ENCODE measurements around the gene SRC.

The SRC gene

DNA sequence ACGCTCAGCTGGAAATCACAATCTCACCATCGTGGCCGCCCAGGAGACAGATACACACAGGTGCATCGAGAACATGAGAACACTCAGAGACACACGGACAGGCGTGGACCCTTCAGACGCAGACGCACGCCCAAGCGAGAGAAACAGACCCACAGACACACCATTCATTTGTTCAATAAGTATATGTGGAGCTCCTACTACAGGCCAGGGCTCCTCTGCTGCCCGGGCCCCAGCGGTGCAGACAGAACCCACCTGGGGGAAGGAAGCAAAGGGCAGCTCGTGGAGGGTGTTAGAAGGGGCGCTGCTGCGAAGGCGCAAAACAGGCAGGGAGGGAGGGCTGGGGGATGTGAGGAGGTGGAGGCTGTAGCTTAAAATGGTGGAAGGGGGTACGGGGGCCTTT, 39.2 kb downstream of the SRC start:
- DNase-seq, result no peak

DNA sequence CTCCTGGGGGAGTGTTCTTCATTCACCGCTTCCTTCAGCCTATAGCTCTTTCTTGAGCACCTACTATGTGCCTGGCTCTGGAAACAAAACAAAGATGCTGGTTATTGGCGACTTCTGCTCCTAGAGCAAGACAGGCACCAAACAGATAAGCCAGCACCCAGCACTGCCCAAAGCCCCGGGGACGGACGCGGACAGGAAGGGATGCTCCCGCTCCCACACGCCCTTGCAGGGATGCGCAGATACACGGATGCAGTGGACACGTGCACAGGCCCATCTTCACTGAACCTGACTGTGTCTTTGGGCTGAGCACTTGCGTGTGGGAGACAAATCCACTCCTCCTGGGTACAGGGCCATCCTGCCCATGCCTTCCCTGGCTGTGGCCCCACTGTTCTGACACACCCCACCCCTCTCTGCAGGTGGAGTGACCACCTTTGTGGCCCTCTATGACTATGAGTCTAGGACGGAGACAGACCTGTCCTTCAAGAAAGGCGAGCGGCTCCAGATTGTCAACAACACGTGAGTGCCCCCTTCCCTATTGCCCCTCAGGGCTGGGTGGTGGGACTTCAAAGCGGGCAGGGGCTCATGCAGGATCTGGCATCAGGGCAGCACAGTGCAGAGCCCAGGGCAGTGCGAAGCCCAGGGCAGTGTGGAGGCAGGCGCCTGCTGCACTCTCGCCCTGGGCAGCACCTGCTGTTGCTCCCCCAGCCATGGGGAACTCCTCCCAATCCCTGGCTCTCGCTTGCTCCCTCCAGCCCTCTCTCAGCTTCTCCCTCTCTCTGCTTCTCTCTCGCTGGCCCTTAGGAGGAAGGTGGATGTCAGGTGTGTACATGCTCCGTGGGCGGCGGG, 39.9 kb downstream of the SRC start:
- no peak for DNase-seq

DNA sequence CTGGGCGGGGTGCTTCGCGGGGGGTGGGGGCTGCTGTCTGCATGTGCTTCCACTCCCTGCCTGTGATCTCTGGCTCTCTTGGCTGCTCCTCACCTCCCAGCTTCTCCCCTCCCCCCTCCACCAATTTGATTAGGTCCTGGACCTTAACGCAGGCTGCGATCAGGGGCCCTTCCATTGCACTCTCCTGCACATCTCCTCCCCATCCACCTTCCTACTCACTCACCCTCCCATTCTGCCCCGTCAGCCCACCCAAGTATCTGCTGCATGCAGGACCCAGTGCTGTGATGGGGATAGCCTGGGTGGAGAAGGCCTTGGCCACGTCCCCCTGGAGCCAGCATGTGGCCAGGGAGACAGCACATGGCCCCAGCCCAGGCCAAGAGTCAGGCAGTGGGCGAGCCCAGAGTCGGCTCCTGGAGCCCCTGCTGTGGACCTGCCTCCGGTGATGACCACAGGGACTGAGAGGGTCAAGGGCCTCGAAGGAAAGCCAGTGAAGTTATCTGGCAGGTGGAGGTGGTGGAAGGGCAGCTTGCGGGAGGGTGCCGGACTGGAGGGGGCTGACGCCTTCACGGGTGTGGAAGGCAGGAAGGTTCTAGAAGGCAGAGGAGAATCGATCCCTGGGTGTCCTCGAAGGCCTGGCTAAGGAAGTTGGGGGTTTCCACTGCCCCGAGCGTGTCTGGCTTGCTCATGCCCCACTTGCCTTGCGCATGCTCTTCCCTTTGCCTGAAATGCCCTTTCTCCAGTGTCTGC, 40.7 kb downstream of the SRC start:
- DNase-seq, result no peak

DNA sequence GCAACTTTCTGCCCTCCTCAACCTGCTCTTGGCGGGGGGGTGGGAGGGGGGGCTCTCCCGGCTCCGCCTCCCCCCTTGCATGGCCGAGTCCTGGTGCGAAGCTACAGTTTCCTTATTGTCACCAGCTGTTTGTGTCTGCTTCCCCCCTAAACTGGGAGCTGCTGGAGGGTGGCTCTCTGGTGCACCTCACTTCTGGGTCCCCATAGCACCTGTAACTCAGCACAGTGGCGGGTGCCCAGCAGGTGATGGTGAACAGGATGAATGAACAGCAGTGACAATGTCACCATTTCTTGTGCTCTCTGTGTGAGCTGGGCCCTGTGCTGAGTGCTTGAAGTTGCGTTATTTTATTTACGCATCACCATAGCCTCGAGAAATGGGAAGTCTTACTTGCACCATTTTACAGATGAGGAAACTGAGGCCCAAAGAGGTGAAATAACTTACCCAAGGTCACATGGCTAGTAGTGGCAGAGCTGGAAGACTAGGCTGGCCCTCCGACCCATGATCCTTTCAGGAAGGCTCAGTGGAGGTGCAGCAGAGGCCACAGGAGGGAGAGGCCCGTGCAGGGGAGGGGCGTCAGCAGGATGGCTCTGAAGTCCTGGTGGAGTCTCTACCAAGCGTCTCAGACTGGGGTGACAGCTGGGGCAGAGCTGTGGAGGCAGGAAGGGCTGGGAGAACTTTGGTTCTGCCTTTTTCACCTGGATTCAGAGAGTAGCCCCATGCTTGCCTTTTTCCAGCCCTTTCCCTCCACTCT, 41.8 kb downstream of the SRC start:
- DNase-seq, result no peak

DNA sequence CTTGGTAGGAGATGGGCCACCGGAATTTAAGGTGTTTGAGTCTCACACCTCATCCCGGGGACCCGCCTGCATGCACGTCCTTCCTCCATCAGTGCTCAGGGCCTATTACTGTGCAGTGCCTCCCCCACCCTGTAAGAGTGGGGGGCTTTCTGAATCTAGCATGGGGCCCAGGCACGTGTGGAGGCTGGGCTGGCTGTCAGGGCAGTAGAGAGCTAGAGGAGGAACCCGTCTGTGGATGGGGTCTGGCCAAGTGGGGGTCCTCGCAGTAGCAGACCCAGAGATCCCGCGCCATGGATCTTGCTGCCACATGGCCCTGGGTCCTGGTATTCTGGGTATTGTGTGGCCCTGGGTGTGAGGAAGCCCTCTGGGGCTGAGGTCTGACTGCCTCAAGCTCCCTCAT, 42.9 kb downstream of the SRC start:
- DNase-seq, result no peak

DNA sequence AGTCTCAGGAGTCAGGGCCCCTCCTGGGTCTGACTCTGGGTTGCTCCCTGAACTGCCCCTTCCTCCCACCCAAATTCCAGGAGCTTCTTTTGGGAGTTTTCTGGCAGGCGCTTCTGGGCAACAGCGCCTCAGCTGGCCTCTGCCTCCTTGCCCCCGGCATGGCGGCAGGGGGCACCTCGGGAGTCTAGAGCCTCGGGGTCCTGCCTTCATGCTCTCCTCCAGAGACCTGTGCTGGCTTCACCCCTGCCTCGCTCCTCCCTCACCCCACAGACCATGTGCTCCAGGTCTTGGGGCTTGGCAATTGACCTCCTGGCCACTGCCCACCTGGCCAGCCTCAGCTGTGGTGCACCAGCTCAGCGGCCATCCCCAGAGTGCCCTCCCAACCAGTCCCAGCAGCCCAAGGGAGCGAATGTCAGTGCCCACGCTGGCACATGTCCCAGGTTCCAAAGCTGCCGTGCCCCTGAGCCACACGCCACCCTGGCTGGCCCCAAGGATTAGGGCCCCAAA, 43.4 kb downstream of the SRC start:
- DNase-seq, result no peak

DNA sequence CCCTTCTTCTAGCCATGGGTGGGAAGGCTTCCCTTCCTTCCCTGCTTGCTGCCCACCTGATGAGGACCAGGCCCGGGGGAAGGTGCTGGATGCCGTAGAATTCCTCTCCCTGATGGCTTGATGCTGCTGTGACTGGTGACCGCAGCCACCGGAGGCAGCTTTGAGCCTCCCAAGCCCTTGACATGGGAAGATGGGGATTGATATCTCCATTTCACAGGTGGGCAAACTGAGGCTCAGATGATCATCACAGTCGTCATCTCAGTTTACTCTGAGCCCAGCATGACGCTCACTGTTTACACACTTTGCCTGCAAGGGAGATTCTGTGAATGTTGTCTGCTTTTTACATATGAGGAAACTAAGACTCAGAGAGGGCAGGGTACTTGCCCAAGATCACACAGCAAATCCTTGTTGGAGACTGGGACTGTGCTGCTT, 43.9 kb downstream of the SRC start:
- DNase-seq, result no peak

DNA sequence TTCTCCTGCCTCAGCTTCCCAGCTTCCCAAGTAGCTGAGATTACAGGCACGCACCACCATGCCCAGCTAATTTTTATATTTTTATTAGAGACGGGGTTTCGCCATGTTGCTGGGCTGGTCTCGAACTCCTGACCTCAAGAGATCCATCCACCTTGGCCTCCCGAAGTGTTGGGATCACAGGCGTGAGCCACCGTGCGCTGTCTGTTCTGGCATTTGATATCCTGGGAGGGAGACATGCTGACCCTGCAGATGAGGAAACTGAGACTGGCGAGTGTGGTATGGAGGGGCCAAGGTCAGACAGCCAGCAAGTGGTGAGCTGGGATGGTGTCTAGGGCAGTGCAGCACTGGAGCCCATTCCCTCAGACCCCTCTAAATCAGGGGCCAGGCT, 44.6 kb downstream of the SRC start:
- DNase-seq, result no peak

DNA sequence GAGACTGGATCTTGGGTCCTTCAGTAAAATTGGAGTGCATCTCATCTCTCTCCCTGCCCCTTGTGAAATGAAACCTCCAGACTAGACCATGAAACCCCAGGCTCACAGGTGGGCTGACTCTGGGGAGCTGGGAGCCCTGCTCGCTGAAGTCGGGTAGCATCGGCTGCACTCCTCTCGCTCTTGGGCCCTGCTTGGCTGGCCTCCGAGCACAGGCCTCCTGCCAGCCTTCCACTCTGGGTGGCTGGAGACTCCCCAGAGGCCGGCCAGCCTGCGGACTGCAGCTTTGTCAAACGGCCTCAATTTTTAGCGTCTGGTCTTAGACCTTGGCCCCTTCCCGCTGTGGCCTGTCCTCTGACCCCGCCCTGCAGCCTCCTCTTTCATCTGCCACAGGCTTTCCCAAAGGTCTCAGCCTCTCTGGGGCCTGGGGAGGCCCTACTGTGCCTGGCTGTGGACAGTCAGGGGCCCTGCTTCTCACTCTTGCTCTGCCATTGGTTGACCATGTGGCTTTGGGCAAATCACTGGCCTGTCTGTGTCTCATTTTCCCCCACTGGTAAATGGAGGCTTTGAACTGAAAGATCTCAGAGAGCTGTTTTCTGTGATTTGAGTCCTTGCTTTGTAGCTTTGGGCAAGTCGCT, 45.1 kb downstream of the SRC start:
- no peak for DNase-seq

DNA sequence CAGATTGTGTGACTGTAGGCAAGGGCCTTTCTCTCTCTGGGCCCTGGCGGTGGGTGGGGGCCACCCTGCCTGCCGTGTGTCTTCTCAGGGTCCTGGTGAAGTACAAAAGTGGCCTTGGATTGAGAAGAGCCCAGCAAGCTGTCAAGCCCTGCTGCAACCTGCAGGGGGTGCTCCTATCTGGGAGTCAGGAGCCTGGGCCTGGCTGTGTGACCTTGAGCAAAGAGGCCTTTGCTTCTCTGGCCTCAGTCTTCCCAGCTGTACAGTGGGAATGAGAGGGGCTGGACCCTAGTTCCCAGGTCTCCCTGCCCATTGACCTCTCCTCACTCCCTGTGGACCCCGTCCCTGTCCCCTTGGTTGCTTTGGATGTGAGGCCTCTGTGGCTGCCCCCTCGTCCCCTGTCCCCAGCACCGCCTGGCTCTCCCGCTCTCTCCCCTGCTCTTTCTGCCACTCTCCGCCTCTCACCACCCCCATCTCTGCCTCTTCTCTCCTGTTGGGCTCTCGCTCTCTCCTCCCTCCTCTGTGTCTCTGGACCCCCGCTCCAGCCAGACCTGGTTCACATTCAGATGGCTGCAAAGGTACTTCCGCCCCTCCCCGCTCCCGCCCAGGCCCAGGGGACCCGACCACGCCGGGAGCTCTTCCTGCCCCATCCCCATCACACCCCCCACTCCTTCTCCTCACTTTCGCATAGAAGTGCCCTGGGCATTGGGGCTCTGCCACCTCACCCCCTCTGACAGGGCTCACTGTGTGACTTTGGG, 46.7 kb downstream of the SRC start:
- DNase-seq, result no peak

DNA sequence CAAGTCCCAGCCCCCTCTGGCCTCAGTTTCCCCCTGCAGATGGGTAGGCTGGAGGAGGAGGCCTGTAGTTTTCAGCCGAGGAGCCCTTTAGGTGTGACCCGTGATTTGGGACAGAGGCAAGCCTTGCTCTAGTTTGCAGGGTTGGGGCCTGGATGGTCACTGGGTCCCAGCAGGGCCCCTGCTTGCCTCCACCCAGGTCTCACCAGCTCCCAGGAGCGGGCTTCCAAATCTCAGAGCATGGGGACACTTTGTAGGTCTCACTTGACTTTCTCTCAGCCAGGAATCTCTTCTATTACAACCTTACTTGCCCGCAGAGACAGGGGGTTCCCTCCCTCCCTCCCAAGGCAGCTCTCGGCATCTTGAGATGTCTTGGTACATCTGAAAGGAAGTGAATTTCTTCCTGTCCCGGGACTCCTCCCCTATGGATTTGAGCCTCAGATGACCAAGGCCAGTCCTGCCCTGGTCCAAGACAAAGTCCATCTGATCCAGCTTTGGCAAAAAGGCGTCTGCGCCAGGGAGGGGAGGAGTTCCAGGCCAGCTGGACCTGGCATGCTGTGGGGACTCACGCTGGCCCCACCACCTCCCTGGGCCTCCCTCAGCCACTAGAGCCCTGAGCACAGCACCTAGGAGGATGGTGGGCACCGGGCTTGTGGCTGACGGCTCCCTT, 47.4 kb downstream of the SRC start:
- no peak for DNase-seq

DNA sequence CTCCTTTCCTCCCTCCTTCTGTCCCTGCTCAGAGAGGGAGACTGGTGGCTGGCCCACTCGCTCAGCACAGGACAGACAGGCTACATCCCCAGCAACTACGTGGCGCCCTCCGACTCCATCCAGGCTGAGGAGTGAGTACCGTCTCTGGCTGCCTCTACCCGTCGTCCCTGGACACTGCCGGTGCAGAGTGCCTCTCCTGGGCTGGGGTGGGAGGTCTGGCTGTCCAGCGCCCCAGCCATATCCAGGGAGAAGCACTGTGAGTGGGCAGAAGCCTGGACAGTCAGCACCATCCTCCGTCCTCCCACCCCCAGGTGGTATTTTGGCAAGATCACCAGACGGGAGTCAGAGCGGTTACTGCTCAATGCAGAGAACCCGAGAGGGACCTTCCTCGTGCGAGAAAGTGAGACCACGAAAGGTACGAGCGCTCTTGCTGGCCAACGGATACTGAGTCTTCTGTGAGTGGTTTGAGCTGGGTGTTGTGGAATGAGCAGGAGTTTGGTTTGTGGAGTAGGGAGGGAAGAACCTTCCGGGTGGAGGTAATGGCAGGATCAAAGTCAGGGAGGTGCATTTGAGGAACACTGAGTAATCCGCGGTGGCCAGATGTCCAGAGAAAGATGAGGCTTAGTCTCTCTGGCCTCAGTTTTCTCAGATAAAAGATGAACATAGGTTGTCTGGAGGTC, 48.1 kb downstream of the SRC start:
- no peak for DNase-seq

DNA sequence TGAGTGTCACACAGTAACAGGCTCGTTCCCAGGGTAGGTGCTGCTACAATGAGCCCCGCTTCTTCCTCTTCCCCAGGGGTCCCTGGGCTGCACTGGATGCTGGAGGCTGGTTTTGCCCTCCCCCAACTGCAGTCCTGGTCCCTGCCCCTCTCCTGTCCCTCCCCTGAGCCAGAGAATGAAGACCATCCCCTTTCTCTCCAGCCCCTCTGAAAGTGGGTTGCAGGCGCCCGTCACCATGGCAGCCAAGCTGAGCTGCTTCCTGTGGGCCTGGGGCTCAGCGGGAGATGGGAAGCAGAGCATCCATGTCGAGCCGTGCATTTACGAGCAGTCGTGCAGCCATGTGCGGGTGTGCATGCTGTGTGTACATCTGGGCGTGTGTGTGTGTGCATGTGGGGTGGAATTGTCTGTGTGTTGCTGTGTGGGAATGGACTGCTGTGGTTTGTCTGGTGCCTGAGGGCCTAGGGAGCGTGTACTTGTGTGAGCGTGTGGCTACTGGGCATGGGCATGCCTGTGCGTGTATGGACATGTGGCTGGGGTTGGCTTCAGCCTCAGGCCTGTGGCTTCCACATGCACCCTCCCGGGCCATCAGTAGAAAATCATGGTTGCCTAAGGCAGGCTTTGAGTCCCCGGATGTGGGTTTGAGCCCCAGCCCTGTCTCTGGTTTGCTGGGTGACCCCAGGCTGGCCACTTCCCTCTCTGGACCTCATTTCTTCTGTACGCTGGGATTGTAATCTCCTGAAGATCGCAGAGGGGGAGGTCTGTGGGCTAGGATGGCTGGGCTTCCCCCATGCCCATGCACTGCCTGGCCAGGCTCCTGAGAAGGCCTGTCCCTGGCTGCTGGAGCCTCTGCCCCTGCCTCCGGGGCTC, 48.8 kb downstream of the SRC start:
- DNase-seq, result no peak

DNA sequence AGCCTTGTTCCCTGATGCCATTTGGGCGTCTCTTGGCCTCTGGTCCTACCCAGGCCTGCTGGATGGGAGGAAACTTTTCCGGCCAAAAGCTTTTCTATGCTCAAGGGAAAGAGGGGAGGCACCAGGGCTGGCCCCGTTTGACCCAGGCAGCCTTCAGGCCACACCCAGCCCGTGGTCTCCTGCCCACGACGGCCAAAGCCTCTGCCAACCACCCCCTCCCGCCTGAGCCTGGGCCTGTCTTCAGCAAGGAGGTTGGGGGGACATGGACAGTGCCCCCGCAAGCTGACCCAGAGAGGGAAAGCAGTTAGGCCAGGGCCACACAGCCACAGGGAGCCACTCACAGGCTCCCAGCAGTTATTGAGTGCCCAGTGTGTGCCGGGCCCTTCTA, 49.5 kb downstream of the SRC start:
- DNase-seq, result no peak

DNA sequence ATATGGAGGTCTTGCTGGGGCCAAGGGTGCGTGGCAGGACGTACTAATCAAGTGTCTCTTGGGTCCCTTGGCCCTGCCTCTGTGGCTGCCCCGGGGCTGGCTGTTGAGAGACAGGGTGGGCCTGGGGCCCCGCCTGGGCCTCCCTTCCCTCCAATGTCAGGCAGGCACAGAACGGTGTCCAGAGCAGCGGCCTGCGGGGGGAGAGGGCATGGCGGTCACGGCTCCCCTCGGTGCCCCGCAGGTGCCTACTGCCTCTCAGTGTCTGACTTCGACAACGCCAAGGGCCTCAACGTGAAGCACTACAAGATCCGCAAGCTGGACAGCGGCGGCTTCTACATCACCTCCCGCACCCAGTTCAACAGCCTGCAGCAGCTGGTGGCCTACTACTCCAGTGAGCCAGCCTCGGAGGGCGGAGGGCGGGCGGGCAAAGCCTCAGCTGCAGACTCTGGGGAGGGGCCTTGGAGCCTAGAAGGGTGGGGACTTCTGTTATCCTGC, 50.0 kb downstream of the SRC start:
- DNase-seq, result no peak

DNA sequence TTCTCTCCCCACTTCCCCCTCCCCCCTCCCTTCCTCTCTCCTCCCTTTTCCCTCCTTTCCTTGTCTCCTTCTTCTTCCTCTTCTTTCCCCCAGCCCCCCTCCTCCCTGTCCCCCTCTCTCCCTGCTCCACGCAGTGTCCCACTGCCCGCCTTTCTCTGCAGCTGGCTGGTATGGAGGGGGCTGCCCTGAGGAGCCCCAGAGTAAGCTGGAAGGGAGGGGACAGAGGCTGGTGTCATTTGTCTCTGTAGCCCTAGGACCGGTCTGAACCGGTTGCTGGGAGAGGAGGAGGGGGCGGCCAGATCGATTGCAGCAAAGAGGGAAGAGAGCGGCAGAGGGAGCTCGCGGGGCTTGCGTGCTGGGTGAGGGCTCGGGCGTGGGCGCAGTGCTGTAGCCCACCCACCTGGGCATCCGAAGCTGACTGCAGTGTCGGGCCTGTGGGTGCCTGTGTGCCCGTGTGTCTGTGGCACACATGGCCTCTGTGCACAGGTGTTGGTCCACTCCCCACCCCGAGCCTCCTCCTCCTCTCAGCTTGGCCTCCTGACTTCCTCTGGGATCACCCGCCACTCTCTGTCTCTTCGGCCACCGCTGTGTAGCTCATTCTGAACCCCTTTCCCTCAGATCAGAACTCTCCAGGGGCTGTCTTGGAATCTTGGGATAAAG, 50.6 kb downstream of the SRC start:
- DNase-seq, result no peak

DNA sequence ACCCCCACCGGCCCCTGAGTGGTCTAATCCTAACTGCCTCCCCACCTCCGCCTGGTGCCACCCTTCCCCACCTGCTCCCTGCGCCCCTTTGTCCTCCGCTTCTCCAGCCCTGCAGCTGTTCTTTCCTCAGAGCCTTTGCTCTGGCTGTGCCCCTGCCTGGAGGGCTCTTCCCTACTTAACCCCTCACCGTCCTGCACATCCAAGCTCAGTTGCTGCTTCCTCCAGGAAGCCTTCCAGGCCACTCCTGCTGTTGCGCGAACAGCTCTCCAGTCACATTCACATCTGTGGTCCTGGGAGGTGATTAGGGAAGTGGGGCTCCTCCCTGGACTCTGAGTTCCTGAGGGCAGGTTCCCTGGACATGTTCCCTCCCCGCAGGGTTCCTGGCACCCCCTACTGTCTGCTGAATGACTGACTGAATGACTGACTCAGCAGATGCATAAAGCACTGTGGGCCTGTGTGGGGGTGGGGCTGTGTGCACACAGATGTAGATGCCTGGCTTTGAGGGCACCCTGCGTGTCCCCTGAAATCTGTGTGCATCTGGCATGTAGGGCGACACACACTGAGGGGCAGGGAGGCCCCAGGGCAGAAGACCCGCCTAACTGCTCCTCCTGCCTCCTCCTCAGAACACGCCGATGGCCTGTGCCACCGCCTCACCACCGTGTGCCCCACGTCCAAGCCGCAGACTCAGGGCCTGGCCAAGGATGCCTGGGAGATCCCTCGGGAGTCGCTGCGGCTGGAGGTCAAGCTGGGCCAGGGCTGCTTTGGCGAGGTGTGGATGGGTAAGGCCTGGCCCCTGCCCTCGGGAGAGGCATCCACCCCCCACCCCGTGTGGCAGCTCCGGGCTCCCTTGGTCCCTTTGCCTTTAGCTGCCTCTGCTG, 51.4 kb downstream of the SRC start:
- DNase-seq, result no peak
